Astrocyte of the cerebellum (primary cell): Measurements from ENCODE around the gene HHAT.

Experiments
- DNase-seq: peaks from one replicate; pipeline ENCODE4 v3.0.0-alpha.2; 2011; ENCODE audit warnings: low read depth
- H3K4me3 ChIP-seq: 2 replicates; pipeline ENCODE4 v1.5.1; 2011; ENCODE audit warnings: mild to moderate bottlenecking, low read depth, low read length, moderate library complexity
- in situ Hi-C: cut with HindIII; loops from 2 replicates; pipeline ENCODE4 v1.10.0; 2017; ENCODE audit warnings: low sequenced_read_pairs
- TF ChIP-seq, protein P1 (sequence below): IDR thresholded peaks from 2 replicates; pipeline ENCODE4 v1.5.1; 2012; ENCODE audit warnings: low read length, low read depth, moderate library complexity, mild to moderate bottlenecking; ENCODE audit errors: missing control alignments

HHAT gene

DNA sequence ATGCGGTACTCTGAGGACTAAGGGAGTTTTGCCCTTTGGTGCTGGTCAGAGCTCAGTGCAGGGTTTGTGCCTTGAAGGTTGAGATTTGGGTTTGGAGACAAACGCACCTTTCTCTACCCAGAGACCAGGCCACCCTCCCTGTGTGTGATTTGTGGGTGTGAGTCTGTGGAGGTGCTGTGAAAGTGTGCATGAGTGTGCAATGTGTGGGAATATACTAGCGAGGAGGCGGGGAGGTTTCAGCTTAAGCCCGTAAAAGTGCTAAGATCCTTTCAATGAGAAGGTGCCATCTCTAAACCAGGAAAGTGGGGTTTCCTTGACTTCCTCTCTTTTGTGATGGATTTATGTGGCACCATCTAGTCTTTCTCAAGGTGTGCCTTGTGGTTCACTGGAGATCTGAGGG lies 225.7 kb downstream of the HHAT start:
- DNase-seq = no peak
- H3K4me3 ChIP-seq = no peak overlapping the region
- TF ChIP-seq, protein P1, sequence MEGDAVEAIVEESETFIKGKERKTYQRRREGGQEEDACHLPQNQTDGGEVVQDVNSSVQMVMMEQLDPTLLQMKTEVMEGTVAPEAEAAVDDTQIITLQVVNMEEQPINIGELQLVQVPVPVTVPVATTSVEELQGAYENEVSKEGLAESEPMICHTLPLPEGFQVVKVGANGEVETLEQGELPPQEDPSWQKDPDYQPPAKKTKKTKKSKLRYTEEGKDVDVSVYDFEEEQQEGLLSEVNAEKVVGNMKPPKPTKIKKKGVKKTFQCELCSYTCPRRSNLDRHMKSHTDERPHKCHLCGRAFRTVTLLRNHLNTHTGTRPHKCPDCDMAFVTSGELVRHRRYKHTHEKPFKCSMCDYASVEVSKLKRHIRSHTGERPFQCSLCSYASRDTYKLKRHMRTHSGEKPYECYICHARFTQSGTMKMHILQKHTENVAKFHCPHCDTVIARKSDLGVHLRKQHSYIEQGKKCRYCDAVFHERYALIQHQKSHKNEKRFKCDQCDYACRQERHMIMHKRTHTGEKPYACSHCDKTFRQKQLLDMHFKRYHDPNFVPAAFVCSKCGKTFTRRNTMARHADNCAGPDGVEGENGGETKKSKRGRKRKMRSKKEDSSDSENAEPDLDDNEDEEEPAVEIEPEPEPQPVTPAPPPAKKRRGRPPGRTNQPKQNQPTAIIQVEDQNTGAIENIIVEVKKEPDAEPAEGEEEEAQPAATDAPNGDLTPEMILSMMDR = no peak
- in situ Hi-C loops = no loop called here

DNA sequence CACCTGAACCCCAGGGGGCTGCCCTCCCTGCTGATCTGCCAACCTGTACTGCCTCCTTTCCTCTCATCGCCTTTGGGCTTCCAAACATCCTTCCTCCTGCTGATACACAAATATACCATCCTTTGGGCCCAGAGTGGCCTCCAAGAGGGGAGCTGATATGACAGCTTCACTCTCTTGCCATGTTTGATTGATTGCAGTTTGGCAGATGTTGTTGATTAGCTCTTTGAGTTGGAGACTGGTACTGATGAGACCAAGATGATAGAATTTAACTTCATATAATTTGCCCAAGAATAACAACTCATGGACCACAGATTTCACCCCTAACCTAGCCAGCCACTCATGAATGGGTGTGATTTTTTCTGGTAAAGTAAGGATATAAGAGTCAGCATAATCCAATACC lies 227.8 kb downstream of the HHAT start:
- no peak overlapping the region for H3K4me3 ChIP-seq
- TF ChIP-seq, protein P1 = no peak
- in situ Hi-C loops = no loop called here
- DNase-seq = no peak

DNA sequence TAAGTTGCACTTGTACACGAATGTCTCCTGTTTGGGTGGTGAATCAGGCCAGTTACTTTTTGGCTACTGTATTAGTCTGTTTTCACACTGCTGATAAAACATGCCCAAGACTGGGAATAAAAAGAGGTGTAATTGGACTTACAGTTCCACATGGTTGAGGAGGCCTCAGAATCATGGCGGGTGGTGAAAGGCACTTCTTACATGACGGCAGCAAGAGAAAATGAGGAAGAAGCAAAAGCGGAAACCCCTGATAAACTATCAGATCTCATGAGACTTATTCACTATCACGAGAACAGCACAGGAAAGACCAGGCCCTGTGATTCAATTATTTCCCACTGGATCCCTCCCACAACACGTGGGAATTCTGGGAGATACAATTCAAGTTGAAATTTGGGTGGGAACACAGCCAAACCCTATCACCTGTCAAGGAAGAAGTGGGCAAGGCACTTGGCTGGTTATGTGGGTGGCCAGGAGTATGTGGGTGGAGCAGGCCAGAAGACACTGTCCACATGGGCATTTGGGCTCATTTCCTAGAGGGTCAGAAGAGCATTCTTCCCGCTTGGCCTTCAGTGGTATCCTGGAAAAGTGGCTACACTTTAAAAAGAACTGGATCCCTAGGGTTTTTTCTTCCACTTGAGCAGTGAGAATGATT lies 228.8 kb downstream of the HHAT start:
- H3K4me3 ChIP-seq = no peak overlapping the region
- no peak for DNase-seq
- TF ChIP-seq, protein P1 = no peak
- in situ Hi-C loops = no loop called here

DNA sequence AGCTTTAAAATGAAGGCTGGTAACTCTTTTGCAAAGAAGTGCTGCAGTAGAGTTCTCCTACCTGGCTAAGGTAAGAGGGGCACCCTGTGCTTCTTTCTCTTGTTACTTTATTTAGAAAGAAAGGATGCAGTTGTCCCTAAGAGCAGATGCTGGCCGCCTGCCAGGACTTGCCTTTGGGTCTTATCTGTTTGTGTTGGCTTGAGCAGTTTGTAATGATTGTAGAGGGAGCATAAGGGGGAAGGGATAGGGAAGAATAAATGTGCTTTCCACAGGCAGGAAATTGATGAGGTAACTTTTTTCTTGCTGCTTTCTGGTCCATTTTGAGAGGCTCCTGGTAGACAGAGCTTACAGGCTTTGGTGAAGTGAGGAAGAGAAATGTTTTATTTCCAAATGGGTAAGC lies 229.6 kb downstream of the HHAT start:
- in situ Hi-C loops = no loop called here
- DNase-seq = no peak
- H3K4me3 ChIP-seq = no peak overlapping the region
- TF ChIP-seq, protein P1 = no peak

DNA sequence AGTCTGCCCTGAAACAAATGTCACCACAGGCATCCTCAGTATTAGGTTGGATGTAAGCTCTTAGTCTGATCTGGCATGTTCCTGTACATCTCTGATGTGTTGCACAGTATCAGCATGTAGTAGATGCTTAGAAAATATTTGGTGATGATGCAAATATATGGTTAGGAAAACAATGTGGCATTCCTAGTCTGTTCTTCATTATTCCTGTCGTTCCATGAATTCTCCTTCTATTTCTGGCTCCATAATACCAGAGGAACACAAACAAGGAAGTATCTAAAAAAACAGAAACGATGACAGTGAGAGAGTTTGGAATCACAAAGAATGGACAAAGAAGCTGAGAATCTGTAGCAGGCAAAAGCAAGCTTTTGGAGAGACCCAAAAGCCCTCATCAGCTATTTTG lies 236.6 kb downstream of the HHAT start:
- TF ChIP-seq, protein P1 = no peak
- H3K4me3 ChIP-seq = no peak overlapping the region
- in situ Hi-C loops = no loop called here
- no peak for DNase-seq

DNA sequence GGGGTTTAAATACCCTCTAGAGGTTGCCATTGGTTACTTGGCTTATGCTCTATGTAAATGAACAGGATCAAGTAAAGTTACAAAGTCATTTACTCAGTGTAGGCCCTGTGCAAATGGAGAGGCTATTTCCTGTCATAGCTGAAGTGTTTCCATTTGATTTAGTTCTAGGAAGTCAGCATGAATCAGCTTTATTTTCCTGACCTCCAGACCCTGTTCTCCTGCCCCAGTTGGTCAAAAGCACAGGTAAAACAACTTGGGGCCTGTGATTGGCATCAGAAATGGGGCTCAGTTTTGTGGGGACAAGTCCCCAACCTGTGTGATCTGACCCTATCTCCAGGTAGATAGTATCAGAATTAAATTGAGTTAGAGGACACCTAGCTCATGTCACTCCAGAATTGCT lies 239.9 kb downstream of the HHAT start:
- no peak for DNase-seq
- H3K4me3 ChIP-seq = no peak overlapping the region
- in situ Hi-C loops = no loop called here
- TF ChIP-seq, protein P1 = no peak
